ENCODE data around the gene CGREF1.

Gene CGREF1

DNA sequence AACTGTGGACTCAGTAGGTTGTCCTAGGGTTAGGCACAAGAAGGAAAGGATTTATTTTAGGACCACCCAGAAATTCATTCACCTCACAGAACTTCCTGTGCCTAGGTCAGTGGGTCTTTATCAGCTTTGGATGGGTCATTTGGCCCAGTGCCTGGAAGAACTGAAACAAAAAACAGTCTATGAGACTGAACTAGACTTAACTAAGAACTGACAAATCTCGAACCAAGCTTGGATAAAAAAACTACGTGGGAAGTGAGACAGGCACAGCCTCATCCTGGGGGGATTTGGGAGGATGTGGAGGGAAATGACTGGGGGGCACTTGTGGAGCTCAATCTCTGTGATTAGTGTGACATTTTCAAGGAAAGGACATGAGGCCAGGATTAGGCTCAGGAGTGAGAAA, 45.1 kb downstream of the CGREF1 start:
- DNase-seq (ENCODE audit: low spot score), result no peak

DNA sequence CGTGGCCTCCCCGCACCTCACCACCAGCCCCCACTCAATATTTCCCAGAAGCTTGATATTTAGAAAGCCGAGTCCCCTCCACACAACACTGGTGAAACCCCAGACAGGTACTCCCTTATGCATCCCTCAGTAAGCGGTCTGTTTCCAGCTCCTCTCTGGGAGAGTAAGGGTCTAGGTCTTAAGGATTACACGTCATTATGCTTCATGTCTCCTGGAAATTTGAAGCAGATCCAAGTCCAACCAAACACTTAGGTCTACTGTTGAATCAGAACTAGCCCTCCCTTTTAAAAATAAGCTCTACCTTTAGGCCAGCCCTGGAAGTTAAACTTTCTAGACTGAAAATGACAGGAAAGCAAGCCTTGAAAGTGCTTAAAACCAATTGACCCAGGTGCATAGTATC, 46.0 kb downstream of the CGREF1 start:
- DNase-seq (ENCODE audit: low spot score), result no peak

DNA sequence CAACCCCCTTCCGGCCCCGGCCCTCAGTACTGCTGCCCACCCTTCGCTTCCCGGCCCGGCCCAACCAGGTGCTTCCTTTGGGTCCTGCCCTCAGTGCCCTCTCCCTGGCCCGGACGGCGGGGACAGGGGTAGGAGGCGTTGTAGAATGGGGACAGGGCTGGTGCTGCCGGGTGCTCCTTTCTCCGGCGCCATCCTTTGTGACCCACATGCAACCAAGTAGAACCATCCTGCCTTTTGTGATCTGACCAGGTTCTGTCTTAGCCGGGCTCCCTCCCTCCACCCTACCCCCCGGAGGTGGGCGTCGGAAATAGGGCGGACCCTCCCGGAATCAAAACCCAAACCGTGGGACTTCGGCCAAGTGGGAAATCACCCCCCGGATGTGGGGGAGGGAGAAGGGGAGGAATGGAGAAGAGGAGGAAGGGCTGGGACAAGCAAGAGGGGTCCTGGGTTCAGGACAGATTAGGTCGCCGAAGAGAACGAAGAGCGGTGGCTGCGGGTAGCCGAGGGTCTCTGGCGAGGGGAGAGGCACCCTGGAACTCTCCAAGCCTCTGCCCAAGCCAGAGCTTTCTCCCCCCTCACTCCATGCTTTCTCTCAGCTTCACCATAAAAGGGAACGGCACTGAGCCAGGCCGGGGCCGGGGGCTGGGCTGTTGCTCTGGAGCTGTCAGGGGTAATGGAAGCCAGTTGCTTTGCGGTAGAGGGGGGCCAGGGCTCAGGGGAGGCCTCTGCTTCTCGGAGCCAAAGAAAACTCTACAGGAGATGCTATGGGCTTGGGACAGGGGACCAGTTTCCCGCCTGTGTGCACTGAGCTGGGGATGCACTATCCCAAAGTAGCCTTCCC, 46.7 kb downstream of the CGREF1 start:
- DNase-seq (ENCODE audit: low spot score), result no peak

DNA sequence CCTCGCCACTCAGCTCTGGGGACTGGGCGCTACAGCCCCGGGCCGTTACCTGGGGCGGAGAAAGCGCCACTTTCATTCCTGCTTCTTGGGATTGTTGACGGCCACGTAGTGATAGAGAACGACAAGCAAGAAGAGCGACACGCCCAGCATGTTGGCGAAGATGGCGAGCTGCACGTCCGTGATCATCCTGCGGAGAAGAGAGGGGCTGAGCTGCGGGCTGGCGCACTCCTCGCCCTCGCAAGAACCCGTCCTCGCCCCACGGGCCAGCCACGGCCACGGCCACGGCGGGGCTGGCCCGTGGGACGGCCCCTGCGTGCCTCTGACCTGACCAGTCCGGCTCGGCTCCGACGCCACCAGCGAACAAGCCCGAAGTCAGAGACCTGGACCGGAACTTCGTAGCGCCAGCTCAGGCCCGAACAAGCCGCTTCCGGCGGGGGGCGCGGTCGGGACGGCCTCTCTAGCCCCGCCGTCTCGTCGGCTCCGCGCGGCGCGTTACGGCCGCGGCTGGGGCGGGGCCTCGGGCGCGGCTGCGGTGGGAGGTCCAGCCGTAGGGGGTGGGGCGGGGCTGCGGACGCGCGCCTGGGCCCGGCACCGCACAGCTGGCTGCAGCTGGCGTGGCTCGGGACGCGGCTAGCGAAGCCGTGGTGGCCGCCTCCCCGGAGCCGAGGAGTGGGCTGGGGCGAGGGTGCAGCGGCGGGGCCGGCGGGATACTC, 47.5 kb downstream of the CGREF1 start, which contains the start of gene OST4:
OST4 (minus strand) TSS at position 378 of the 713 bp plus-strand sequence.
- DNase-seq (ENCODE audit: low spot score), result peak; percentile 92

DNA sequence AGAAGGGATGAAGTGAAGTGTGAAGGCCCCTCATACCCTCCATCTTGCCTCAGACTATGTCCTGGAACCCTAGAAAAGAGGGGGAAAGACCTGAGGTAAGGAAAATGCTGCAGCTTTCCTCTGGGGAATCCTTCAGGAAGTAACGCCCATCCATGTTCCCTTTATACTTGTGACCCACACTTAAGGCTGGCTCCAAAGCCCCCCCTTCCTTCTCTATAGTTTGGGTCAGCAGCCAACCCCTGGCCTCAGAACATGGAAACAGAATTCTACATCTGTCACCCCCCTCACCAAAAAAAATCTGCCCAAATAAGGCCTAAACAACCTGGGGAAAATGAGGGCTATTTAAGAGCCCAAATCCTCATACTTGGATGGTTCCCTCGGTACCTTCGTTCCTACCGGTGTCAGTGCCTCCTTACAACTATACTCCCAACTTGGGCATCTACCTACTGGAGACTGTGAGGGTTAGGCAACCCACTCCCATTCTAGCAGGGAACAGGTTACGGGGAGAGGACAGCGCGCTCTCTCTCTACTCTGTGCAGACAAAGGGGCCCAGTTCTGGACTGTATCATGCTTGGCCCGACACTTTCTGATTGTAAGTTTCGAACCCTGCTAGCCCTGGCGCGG, 48.2 kb downstream of the CGREF1 start:
- DNase-seq (ENCODE audit: low spot score), result no peak

DNA sequence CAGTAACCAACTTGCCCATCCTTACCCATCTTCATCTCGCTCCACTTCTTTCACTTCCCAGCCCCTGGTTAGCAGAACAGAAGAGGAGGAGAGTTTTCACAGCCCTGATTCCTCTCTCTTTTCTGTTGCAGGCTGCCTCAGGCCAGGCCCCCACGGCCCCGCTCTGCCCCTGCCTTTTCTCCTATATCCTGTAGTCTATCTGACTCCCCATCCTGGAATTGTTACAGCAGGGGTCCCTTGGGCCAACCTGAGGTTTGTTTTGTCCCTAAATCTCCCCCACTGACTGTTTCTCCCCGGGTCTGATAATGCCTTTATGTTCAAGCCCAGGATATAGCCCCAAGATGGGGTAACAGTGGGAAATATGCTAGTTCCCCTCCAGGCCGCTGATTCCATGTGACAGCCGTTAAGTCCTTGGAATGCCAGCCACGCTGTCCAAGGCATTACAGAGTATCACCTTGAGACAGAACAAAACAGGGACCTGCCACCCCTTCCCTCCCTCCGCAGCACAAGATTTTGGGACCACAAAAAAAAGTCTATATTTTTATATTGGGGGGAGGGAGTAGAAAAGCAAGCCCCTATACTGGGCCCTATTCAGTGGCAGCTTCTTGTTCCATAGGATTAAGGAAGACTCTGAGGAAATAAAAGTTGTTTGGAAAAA, 48.8 kb downstream of the CGREF1 start:
- no peak for DNase-seq (ENCODE audit: low spot score)

DNA sequence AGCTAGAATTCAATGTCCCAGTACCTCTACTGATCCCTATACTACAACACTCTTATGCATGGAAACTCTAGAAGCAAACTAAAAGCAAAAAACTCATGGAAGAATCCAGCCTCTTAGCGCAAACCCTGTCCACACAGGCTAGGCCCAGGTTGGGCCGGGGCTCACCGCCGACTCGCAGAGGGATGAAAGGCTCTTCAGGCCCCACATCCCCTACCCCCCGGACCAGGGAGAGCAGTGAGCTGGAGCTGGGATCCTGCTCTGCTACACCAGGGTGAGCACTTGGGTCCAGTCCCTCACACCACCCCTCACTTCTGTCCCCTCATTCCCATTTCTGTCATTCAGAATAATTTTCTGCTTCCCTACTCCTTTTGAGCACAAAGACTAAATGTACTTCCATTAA, 49.5 kb downstream of the CGREF1 start:
- DNase-seq (ENCODE audit: low spot score), result no peak

DNA sequence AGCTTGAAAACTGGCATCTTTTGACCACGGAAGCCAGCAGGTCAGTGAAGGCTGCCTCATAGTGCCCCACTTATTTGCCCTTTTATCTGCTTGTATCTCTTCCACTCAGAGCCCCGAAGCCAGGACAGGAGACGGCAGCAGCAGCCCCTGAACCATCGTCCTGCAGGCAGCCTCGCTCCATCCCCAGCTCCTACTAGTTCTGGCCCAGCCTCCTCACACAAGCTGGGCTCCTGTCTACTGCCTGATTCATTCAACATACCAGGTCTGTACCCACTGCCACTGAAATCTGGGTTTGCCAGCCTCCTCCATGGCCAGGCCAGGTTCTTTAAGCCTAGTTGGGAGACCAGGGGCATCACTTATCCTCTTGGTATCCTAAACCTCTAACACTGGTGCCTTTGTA, 51.5 kb downstream of the CGREF1 start:
- no peak for DNase-seq (ENCODE audit: low spot score)

DNA sequence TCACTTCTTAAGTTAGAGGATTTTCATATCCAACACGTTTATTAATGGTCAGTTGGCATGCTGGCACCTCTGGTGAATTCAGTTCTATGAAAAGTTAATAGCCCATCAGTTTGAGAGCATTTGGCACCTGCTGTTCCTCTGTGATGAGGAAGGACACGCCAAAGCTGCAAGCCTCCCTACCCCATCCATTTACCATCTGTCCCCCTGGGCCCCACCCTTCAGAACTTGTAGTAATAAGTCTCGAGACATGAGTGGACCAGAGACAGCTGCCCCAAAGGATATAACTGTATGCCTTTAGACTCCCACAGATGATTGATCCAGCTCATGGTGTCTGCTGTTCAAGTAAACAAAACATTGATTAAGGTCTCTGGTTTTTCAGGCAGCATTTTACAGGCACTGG, 53.8 kb downstream of the CGREF1 start:
- DNase-seq (ENCODE audit: low spot score), result no peak

DNA sequence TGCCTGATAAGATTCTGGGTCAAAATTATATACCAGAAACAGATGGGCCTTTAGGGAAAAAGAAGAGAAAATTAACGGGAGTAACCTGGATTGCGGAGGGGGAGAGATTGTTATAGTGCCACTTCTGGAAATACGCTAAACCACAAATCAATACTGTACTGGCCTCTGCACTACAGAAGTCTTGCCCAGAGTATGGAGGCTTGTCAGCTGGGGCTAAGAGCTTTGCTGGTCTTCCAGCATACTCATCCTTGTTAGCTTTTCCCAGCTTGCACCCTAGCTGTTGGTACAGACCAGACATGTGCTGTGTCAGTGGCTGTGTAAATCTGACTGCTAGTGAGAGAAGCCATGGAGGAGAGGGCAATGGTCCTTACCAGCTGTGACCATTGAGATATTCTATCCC, 58.6 kb downstream of the CGREF1 start:
- no peak for DNase-seq (ENCODE audit: low spot score)

DNA sequence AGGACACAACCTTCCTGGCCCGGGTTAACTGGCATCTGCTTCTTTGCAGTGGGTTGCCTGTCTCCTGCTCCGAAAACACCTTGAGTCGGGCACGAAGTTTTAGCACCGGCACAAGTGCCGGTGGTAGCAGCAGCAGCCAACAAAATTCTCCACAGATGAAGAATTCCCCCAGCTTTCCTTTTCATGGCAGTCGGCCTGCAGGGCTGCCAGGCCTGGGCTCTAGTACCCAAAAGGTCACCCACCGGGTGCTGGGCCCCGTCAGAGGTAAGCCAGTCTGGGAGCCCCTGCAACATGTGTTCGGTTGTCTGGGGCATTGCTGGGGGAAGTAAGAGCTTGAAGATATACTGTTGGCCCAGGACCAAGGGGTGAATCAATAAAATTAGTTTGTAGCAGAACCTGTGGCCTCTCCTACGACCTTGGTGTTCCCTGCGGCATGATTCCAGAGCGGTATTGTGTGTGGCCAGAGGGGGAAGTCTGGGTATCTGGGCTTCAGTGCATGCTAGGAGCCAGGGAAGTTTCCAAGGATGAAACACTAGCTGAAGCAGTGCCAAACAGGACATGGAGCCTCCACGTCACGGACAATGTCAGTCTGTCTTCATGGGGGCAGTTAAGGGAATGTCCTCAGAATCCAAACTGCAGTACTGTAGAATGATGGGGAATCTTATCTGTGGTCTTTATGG, 59.6 kb downstream of the CGREF1 start:
- DNase-seq (ENCODE audit: low spot score), result no peak

DNA sequence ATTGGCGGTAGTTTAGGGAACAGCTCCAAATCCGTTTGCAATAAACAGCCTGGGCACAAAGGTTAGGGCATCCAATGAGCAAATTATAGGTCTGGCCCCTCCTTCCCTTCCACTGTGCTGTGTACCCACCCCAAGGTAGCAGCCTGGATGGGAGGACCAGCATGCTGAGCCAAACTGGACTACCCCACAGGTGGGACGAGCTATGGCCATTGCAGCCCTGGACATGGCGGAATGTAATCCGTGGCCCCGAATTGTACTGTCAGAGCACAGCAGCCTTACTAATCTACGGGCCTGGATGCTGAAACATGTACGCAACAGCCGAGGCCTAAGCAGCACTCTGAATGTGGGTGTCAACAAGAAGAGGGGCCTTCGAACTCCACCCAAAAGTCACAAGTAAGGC, 60.7 kb downstream of the CGREF1 start:
- no peak for DNase-seq (ENCODE audit: low spot score)

DNA sequence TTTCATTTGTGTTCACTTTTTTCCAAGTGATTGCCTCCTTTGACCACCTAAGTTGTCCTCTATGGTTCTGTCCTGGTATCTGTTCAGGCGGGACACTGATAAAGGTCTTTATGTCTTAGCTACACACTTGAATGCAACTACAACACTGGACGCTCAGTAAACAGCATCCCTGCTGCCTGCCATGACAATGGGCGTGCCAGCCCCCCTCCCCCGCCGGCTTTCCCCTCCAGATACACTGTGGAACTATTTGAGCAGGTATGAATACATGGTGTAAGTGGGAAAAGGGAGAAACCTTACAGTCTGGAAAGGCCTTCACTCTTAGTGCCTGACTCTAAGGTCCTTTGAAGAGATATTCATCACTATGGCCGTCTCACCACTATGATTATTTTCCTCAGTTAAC, 61.7 kb downstream of the CGREF1 start:
- no peak for DNase-seq (ENCODE audit: low spot score)

DNA sequence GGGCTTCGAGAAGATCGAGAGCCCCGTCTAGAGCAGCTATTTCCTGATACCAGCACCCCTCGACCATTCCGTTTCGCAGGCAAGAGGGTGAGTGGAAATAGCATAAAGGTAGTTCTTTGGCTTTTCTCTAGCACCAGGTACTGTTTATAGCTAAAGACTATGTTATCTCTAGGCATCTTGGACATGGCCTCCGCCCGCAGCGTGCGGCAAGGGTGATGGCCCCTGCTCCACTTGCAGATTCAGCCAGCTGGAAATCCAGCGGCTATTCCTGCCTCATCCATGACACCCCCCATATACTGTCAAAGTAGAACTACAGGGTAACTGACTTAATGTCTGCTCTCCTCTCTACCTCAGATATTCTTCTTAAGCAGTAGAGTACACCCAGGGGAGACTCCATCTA, 64.2 kb downstream of the CGREF1 start:
- no peak for DNase-seq (ENCODE audit: low spot score)

DNA sequence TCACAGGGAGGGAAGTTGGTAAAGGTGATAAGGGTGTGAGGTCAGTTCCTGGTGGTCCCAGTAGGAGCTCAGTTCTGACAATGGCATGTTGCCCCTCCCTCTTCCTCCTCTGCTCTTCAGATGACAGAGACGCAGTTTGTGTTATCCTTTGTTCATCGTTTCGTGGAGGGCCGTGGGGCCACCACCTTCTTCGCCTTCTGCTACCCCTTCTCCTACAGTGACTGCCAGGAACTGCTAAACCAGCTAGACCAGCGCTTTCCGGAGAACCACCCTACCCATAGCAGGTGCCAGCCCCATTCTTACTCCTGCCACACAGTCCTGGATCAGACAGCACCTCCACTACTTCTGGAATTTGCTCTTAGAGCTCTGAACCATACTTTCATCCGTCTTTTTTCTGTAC, 65.2 kb downstream of the CGREF1 start:
- no peak for DNase-seq (ENCODE audit: low spot score)

DNA sequence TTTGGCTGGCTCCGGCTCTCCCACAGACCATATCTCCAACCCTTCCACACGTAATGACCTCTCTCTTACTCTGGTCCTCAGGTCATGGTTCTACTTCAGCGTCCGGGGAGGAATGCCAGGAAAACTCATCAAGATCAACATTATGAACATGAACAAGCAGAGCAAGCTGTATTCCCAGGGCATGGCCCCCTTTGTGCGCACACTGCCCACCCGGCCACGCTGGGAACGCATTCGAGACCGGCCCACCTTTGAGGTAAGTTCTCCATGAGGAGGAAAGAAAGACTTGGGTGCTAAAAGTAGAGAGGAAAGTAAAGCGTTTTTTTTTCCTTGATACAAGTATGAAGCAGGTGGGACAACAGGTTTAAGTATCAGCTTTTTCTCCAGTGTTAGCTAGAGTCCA, 65.6 kb downstream of the CGREF1 start:
- DNase-seq (ENCODE audit: low spot score), result no peak

DNA sequence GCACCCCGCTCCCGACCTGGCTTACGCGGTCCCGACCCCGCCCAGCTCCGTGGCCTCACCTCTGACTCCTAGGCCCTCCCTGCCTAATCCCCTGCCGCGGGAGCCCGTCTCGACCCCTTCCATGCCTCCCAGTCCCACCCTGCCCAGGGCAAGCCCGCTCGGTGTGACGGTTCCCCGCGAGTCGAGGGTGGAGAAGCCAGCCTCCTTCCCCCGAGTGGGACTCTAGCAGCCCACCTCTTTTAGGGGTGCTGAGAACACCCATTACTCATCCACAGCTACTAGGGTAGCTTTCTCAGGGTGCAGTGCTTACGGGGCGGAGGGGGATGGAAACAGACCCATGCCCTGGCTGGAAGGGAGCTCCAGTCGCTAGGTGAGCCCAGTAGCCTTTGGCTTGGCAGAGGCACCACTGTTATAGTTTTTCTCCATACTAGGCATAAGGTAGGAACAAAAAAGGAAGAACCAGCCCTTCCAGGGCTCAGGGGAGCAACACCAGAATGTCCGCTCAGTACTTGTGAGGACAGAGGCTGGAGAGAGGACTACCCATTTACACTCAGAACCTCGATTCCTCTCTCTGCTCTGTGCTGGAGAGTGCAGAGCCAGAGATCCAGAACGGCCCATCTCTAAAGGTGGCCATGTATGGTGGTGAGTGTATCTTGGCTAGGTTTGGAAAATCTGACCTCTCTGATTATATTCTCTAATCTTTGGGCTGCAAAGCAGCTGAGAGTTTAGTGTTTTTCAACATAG, 66.9 kb downstream of the CGREF1 start:
- no peak for DNase-seq (ENCODE audit: low spot score)

DNA sequence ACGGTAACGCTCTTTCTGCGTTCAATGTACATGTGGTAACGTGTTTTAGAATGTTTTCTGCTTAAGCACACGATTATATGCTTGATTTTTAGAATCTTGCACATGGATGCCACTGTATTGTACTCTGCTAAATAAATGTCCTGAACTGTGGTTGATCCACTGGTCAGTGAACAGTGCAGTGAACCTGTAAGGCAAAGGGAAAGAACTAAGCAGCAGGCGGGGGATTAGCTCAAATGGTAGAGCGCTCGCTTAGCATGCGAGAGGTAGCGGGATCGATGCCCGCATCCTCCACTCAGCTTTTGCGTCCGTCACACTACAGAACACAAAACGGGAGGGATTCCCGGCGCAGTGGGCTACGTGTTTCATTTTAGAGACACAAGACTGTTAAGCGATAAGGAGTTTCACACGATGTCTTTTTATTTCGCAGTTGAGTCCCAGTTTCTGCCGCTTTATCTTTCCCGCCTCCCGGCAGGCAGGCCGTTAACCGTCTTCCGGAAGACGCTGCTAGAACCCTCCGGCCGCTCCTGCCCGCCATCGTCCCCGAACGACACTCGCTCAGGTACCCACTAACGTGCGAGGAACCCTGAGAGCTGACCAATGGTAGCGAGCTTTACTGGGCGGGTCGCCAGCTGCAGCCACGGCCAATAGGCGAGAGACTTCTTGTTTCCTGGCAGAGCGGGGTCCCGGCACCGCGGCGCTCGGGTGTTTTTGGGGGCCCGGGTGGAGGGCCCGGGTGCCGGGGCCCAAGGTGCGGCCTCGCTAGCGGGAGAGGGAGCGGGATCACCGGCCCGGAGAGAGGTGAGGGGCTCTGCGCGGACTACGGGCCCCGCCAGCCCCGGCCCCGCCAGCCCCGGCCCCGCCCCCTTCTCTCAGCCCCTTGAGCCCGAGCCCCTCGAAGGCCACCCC, 67.7 kb downstream of the CGREF1 start, which contains the start of gene AGBL5:
AGBL5 (plus strand) TSS at position 673 of the 906 bp plus-strand sequence. CDS start 1,291 bp downstream, outside the sequence.
- peak; percentile 93 for DNase-seq (ENCODE audit: low spot score)

Data from RKO (cell line).